ENCODE data around the gene MEGF9.

The MEGF9 gene

DNA sequence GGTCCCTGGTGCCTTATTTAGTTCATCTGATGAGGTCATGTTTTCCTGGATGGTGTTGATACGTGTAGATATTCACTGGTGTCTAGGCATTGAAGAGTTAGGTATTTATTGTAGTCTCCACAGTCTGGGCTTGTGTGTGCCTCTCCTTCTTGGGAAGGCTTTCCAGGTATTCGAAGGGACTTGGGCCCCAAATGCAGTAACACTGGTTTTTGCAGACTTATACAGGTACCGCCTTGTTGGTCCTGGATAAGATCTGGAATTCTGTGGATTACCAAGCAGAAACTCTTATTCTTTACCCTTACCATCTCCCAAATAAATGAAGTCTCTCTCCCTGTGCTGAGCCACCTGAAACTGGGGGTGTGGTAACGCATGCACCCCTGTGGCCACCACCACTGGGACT is 34.1 kb downstream of the MEGF9 start:
- DNase-seq (ENCODE audit: extremely low read depth, insufficient read length): no peak
- TF ChIP-seq, protein P1, sequence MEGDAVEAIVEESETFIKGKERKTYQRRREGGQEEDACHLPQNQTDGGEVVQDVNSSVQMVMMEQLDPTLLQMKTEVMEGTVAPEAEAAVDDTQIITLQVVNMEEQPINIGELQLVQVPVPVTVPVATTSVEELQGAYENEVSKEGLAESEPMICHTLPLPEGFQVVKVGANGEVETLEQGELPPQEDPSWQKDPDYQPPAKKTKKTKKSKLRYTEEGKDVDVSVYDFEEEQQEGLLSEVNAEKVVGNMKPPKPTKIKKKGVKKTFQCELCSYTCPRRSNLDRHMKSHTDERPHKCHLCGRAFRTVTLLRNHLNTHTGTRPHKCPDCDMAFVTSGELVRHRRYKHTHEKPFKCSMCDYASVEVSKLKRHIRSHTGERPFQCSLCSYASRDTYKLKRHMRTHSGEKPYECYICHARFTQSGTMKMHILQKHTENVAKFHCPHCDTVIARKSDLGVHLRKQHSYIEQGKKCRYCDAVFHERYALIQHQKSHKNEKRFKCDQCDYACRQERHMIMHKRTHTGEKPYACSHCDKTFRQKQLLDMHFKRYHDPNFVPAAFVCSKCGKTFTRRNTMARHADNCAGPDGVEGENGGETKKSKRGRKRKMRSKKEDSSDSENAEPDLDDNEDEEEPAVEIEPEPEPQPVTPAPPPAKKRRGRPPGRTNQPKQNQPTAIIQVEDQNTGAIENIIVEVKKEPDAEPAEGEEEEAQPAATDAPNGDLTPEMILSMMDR (IDR thresholded peaks at IDR 0.05; ENCODE audit: insufficient read depth, low read length, poor library complexity, severe bottlenecking): no peak
- H3K4me3 ChIP-seq (replicated peaks; ENCODE audit: low read depth, low read length): no peak overlapping the region
- no peaks in the 10 kb centered on the region for H3K36me3 ChIP-seq (ENCODE audit: control insufficient read depth, insufficient read depth, low read length)
- no peaks in the 10 kb centered on the region for H3K27me3 ChIP-seq (replicated peaks; ENCODE audit: control insufficient read depth, insufficient read depth, low read length)

DNA sequence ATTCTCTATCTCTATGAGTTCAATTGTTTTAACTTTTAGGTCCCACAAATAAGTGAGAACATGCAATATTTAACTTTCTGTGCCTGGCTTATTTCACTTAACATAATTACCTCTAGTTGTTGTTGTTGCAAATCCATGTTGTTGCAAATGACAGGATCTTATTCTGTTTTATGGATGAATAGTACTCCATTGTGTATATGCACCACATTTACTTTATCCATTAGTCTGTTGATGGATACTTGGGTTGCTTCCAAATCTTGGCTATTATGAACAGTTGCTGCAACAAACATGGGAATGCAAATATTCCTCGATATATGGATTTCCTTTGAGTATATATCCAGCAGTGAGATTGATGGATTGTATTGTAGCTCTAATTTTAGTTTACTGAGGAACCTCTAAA is 36.3 kb downstream of the MEGF9 start:
- Histone ChIP-seq H3K4me3 (replicated peaks; ENCODE audit: low read depth, low read length) (no peak overlapping the region), H3K36me3 (ENCODE audit: control insufficient read depth, insufficient read depth, low read length) (no peaks in the 10 kb centered on the region), H3K27me3 (replicated peaks; ENCODE audit: control insufficient read depth, insufficient read depth, low read length) (no peaks in the 10 kb centered on the region)
- TF ChIP-seq, protein P1 (IDR thresholded peaks at IDR 0.05; ENCODE audit: insufficient read depth, low read length, poor library complexity, severe bottlenecking): no peak
- no peak for DNase-seq (ENCODE audit: extremely low read depth, insufficient read length)

DNA sequence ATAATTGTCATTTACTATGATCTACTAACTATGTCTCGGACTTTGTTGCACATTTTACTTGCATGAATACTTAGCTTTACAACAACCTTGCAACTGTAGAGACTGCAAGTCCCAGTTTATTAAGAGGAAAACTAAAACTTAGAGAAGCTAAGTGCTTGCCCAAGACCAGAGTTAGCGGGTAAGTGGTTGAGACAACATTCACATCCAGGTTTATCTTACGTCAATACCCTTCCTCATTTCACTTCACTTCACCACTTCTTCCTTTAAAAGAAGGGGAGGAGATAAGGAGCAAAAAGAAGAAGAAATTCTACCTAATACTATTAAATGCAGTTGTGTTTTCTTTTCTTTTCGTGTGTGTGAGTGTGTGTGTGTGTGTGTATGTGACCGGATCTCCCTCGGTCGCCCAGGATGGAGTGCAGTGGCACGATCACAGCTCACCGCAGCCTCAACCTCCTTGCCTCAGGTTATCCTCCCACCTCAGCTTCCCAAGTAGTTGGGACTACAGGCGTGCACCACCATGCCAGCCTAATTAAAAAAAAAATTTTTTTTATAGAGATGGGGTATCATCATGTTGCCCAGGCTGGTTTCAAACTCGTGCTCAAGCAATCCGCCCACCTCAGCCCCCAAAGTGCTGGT is 37.4 kb downstream of the MEGF9 start:
- H3K4me3 ChIP-seq (replicated peaks; ENCODE audit: low read depth, low read length): no peak overlapping the region
- H3K27me3 ChIP-seq (replicated peaks; ENCODE audit: control insufficient read depth, insufficient read depth, low read length): no peaks in the 10 kb centered on the region
- no peak for DNase-seq (ENCODE audit: extremely low read depth, insufficient read length)
- no peaks in the 10 kb centered on the region for H3K36me3 ChIP-seq (ENCODE audit: control insufficient read depth, insufficient read depth, low read length)
- TF ChIP-seq, protein P1 (IDR thresholded peaks at IDR 0.05; ENCODE audit: insufficient read depth, low read length, poor library complexity, severe bottlenecking): no peak

DNA sequence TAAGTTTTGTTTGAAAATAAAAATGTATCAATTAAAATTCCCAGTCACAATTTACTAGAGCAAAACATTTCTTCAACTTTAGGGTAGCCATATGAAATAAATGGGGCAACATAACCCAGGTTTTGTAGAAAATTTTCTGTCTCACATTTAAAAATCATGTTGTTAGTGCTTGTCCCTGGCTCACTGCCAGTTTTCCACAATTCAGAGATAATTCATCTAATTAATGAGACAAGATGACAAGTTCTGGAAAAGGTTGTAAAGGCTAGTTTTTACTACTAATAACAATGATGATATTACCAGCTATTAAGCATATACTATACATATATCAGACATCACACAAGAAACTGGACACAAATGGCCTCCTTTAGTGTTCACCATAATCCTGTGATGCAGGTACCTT is 45.9 kb downstream of the MEGF9 start:
- TF ChIP-seq, protein P1 (IDR thresholded peaks at IDR 0.05; ENCODE audit: insufficient read depth, low read length, poor library complexity, severe bottlenecking): no peak

DNA sequence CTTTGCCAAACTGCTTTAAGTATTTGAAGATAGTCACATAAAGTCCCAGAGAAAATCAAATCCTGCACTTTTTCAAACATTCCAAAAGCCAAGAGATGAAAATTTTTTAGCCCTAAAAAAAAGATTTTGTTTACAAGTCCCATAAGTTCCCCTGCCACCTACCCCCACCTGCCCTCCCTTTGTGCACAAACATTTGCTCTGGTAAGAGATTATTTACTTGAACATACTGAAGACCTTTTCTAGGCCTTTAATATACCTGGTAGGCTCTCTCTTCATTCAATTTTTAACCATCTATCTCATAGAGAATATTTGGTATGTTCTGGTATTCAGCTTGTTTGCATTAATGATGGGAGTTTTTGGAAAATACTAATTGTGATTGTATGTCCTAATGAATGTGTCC is 50.3 kb downstream of the MEGF9 start:
- Histone ChIP-seq H3K4me3 (replicated peaks; ENCODE audit: low read depth, low read length) (no peak overlapping the region), H3K27me3 (replicated peaks; ENCODE audit: control insufficient read depth, insufficient read depth, low read length) (no peaks in the 10 kb centered on the region), H3K36me3 (ENCODE audit: control insufficient read depth, insufficient read depth, low read length) (no peaks in the 10 kb centered on the region)
- no peak for DNase-seq (ENCODE audit: extremely low read depth, insufficient read length)
- TF ChIP-seq, protein P1 (IDR thresholded peaks at IDR 0.05; ENCODE audit: insufficient read depth, low read length, poor library complexity, severe bottlenecking): no peak

More for the DNA sequence above, 45.9 kb downstream of the MEGF9 start:
- no peak for DNase-seq (ENCODE audit: extremely low read depth, insufficient read length)
- H3K36me3 ChIP-seq (ENCODE audit: control insufficient read depth, insufficient read depth, low read length): no peaks in the 10 kb centered on the region
- no peaks in the 10 kb centered on the region for H3K27me3 ChIP-seq (replicated peaks; ENCODE audit: control insufficient read depth, insufficient read depth, low read length)
- no peak overlapping the region for H3K4me3 ChIP-seq (replicated peaks; ENCODE audit: low read depth, low read length)

DNA sequence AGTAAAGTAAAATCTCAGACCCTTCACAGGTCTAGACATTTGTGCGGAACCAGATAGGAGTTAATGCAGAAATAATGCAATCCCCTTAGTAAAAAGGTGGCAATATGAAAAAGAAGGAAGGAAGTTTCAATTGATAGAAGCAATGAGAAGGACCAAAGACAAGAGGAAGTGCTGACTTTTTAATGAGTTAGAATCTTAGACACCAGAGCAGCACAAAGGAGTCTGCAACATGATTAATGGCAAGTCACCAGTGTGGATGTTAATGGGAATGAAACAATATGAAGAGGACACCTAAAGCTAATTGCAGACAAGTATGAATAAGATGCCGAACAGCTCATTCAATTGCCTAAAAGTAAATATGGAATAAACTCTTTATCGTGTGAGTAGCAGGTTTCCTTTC is 50.9 kb downstream of the MEGF9 start:
- Histone ChIP-seq H3K36me3 (ENCODE audit: control insufficient read depth, insufficient read depth, low read length) (no peaks in the 10 kb centered on the region), H3K4me3 (replicated peaks; ENCODE audit: low read depth, low read length) (no peak overlapping the region), H3K27me3 (replicated peaks; ENCODE audit: control insufficient read depth, insufficient read depth, low read length) (no peaks in the 10 kb centered on the region)
- DNase-seq (ENCODE audit: extremely low read depth, insufficient read length): no peak
- TF ChIP-seq, protein P1 (IDR thresholded peaks at IDR 0.05; ENCODE audit: insufficient read depth, low read length, poor library complexity, severe bottlenecking): no peak
